ENCODE results near the gene CYB5D1.

- TF ChIP-seq POLR2AphosphoS5 (IDR thresholded peaks at IDR 0.05): no peak
- no peak for TF ChIP-seq EZH2 (IDR thresholded peaks at IDR 0.05; ENCODE audit: borderline replicate concordance, insufficient read depth, low read length, poor library complexity, severe bottlenecking)
These were observed 4.7 kb upstream of the CYB5D1 start for GRCh38 chr17:7852919-7853690.

All from neural cell (in vitro differentiated cells).